Uterus (tissue), 2 donors: ENCODE data around the gene DDX23.

Experiments used
- CTCF ChIP-seq, 4 experiments: fragments of 200-600 bp in 2 of 4; fragments of 450-650 bp in 2 of 4; sonication (generic) in 2 of 4; IDR thresholded peaks; one replicate each; pipeline ENCODE4 v1.5.1; 2016 to 2019; ENCODE audit warnings: antibody characterized with exemption in 4 of 4, mild to moderate bottlenecking in 2 of 4, moderate library complexity in 1 of 4
- POLR2A ChIP-seq, 2 donors: fragments of 450-650 bp; IDR thresholded peaks; one replicate each; pipeline ENCODE4 v1.6.1; 2016; ENCODE audit warnings: antibody characterized with exemption in 2 of 2, mild to moderate bottlenecking in 1 of 2, moderate library complexity in 1 of 2

- no peak for TF ChIP-seq CTCF (IDR thresholded peaks at IDR 0.05)
- no peak for TF ChIP-seq POLR2A (IDR thresholded peaks at IDR 0.05)
Measured at GRCh38 chr12:48827513-48828096, 24.4 kb downstream of the DDX23 start.
